PC-9 (cell line): Measurements from ENCODE around the gene MYMK. TPM values are rescaled to one million over a fixed set of nuclear protein-coding genes. Genes with fewer than 3 reads are reported as not detected.

Source experiments
- BruUV-seq: library from RNA; stranded (reverse); fragments of 400-500 nt; replicated peaks from 2 replicates; lab custom pipeline; 2021; lab: Mats Ljungman, UMichigan
- CTCF ChIA-PET: fragments of 300-600 bp; sonication (Branson Sonifier 250); formaldehyde crosslinking; loops from one replicate; lab custom pipeline; 2022; ENCODE audit warnings: antibody characterized with exemption; lab: Charles Lee
- POLR2A ChIA-PET: fragments of 300-600 bp; sonication (Branson Sonifier 250); formaldehyde crosslinking; loops from one replicate; lab custom pipeline; 2022; ENCODE audit warnings: antibody characterized with exemption; ENCODE audit not compliant: unreplicated experiment; lab: Charles Lee
- DNase-seq, 2 experiments: peaks; one replicate each; pipeline versions ENCODE4 v3.0.0 to v3.0.0-alpha.2; 2015 to 2022; ENCODE audit warnings: mixed read lengths in 1 of 2
- H2AFZ ChIP-seq: fragments of 200-600 bp; sonication (generic); 2 replicates; pipeline ENCODE4 v1.8.1; 2017; ENCODE audit warnings: antibody characterized with exemption
- H3F3A ChIP-seq: fragments of 200-600 bp; sonication (generic); 2 replicates; pipeline ENCODE4 v1.8.1; 2017; ENCODE audit warnings: antibody characterized with exemption, mild to moderate bottlenecking, low read depth; ENCODE audit not compliant: insufficient read depth
- H3K27ac ChIP-seq: fragments of 200-600 bp; sonication (generic); 2 replicates; pipeline ENCODE4 v1.6.1; 2016; ENCODE audit warnings: mixed run types
- H3K27me3 ChIP-seq: fragments of 200-600 bp; sonication (generic); 2 replicates; pipeline ENCODE4 v1.6.1; 2016; ENCODE audit warnings: low read depth, mixed run types; ENCODE audit not compliant: insufficient read depth
- H3K36me3 ChIP-seq: fragments of 200-600 bp; sonication (generic); 2 replicates; pipeline ENCODE4 v1.6.1; 2016; ENCODE audit warnings: low read depth, mixed run types
- H3K4me1 ChIP-seq: fragments of 200-600 bp; sonication (generic); replicated peaks from 2 replicates; pipeline ENCODE4 v1.6.1; 2016; ENCODE audit warnings: mixed run types; ENCODE audit not compliant: insufficient read depth
- H3K4me2 ChIP-seq: fragments of 200-600 bp; sonication (generic); 2 replicates; pipeline ENCODE4 v1.6.1; 2017; ENCODE audit warnings: mixed run types
- H3K4me3 ChIP-seq: fragments of 200-600 bp; sonication (generic); 2 replicates; pipeline ENCODE4 v1.6.1; 2016; ENCODE audit warnings: mixed run types
- H3K79me2 ChIP-seq: fragments of 200-600 bp; sonication (generic); 2 replicates; pipeline ENCODE4 v1.6.1; 2017; ENCODE audit warnings: low read depth, mixed run types
- H3K9me2 ChIP-seq: fragments of 200-600 bp; sonication (generic); 2 replicates; pipeline ENCODE4 v1.8.1; 2017; ENCODE audit warnings: mild to moderate bottlenecking; ENCODE audit not compliant: insufficient read depth
- H3K9me3 ChIP-seq: fragments of 200-600 bp; sonication (generic); 2 replicates; pipeline ENCODE4 v1.8.1; 2016; ENCODE audit warnings: low read depth; ENCODE audit not compliant: insufficient read depth
- H4K20me1 ChIP-seq: fragments of 200-600 bp; sonication (generic); 2 replicates; pipeline ENCODE4 v1.8.1; 2017; ENCODE audit not compliant: insufficient read depth
- CTCF ChIP-seq: fragments of 200-600 bp; sonication (generic); conservative IDR thresholded peaks from 2 replicates; pipeline ENCODE4 v1.6.1; 2017; ENCODE audit warnings: mixed run types, antibody characterized with exemption, mild to moderate bottlenecking, moderate library complexity
- EZH2 ChIP-seq: fragments of 200-600 bp; sonication (generic); IDR thresholded peaks from 2 replicates; pipeline ENCODE4 v1.8.0; 2017; ENCODE audit warnings: antibody characterized with exemption, low read depth
- intact Hi-C: fragments of 100-400 bp; cut with micrococcal nuclease; formaldehyde crosslinking; loops from one replicate; pipeline ENCODE4 v1.10.0; 2022; ENCODE audit not compliant: unreplicated experiment
- total RNA-seq: library from RNA; stranded (reverse); gene quantifications from 2 replicates; pipeline ENCODE4 v1.2.3, GENCODE V29; 2021

Gene MYMK
- total RNA-seq, 1 experiment from 2014 or later, result not detected

GRCh38 chr9:133492061-133493021 is 32.4 kb downstream of the MYMK start:
- ChIA-PET CTCF (no interaction called here), POLR2A (no interaction called here)
- H3K9me3 ChIP-seq, result no peaks in the 10 kb centered on the region
- H3K27me3 ChIP-seq, result peaks cover 73% of the 10 kb centered on the region
- H3K9me2 ChIP-seq, result no peaks in the 10 kb centered on the region
- H2AFZ ChIP-seq, result no peak overlapping the region
- no peak overlapping the region for H3K27ac ChIP-seq
- no peaks in the 10 kb centered on the region for H3K79me2 ChIP-seq
- no peak for DNase-seq
- BruUV-seq, result no TSS peak
- H3K4me2 ChIP-seq, result no peak overlapping the region
- TF ChIP-seq EZH2 (no peak), CTCF (no peak)
- H4K20me1 ChIP-seq, result no peaks in the 10 kb centered on the region
- peaks cover 8% of the 10 kb centered on the region for H3F3A ChIP-seq
- no peak overlapping the region for H3K4me3 ChIP-seq
- intact Hi-C loops, result no loop called here
- no peaks in the 10 kb centered on the region for H3K36me3 ChIP-seq
- H3K4me1 ChIP-seq, result no peaks in the 10 kb centered on the region

- ChIA-PET POLR2A (no interaction called here), CTCF (no interaction called here)
- Histone ChIP-seq H4K20me1 (no peaks in the 10 kb centered on the region), H3K27ac (no peak overlapping the region), H3K4me1 (no peaks in the 10 kb centered on the region), H3K36me3 (no peaks in the 10 kb centered on the region), H3F3A (peaks cover 8% of the 10 kb centered on the region), H3K9me2 (no peaks in the 10 kb centered on the region), H3K4me2 (no peak overlapping the region), H3K4me3 (no peak overlapping the region), H3K79me2 (no peaks in the 10 kb centered on the region), H2AFZ (no peak overlapping the region), H3K27me3 (peaks cover 65% of the 10 kb centered on the region), H3K9me3 (no peaks in the 10 kb centered on the region)
- intact Hi-C loops, result no loop called here
- no peak for TF ChIP-seq EZH2
- no peak for TF ChIP-seq CTCF
- no peak for DNase-seq
- no TSS peak for BruUV-seq
Observed at GRCh38 chr9:133491656-133491925, 33.2 kb downstream of the MYMK start.

- H4K20me1 ChIP-seq, result no peaks in the 10 kb centered on the region
- ChIA-PET CTCF (interaction anchor here (0.6 kb wide), 1 partner anchor 88 kb away, joined by 7 read pairs; no protein-coding TSS in a partner anchor), POLR2A (no interaction called here)
- DNase-seq, result no peak
- BruUV-seq, result no TSS peak
- no peaks in the 10 kb centered on the region for H3K79me2 ChIP-seq
- no peak overlapping the region for H2AFZ ChIP-seq
- H3K27ac ChIP-seq, result no peak overlapping the region
- H3K9me3 ChIP-seq, result no peaks in the 10 kb centered on the region
- no peak for TF ChIP-seq EZH2
- TF ChIP-seq CTCF, result no peak
- peaks cover 2% of the 10 kb centered on the region for H3K4me1 ChIP-seq
- H3F3A ChIP-seq, result peaks cover 8% of the 10 kb centered on the region
- no peak overlapping the region for H3K4me2 ChIP-seq
- peaks cover 60% of the 10 kb centered on the region for H3K27me3 ChIP-seq
- intact Hi-C loops, result no loop called here
- no peak overlapping the region for H3K4me3 ChIP-seq
- no peaks in the 10 kb centered on the region for H3K36me3 ChIP-seq
- H3K9me2 ChIP-seq, result no peaks in the 10 kb centered on the region
Observed at GRCh38 chr9:133490865-133491655, 33.7 kb downstream of the MYMK start.
